ENCODE data around the gene ATP7B.

DNA sequence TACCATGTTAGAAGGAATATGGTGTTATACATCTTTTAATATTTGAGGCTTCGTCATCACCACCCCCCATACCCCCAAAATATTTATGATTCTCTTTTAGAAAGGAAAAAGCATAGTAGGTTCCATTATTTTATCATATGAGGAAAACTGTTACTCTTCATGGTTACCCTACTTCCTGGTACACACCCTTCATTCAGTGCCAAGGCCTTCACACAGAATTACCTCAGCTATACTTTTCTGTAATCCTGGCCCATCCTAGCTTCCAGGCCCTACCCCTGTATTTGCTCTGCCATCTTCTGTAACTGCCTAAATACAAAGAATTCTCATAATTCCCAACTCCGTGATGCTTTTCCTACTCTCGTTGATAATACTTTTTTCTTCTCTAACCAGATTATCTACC lies 8.9 kb upstream of the ATP7B start:
- TF ChIP-seq, protein P1, sequence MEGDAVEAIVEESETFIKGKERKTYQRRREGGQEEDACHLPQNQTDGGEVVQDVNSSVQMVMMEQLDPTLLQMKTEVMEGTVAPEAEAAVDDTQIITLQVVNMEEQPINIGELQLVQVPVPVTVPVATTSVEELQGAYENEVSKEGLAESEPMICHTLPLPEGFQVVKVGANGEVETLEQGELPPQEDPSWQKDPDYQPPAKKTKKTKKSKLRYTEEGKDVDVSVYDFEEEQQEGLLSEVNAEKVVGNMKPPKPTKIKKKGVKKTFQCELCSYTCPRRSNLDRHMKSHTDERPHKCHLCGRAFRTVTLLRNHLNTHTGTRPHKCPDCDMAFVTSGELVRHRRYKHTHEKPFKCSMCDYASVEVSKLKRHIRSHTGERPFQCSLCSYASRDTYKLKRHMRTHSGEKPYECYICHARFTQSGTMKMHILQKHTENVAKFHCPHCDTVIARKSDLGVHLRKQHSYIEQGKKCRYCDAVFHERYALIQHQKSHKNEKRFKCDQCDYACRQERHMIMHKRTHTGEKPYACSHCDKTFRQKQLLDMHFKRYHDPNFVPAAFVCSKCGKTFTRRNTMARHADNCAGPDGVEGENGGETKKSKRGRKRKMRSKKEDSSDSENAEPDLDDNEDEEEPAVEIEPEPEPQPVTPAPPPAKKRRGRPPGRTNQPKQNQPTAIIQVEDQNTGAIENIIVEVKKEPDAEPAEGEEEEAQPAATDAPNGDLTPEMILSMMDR (IDR thresholded peaks at IDR 0.05; ENCODE audit: insufficient read depth, low read length): no peak
- TF ChIP-seq REST (IDR thresholded peaks at IDR 0.05; ENCODE audit: insufficient replicate concordance, low read depth) (no peak), POLR2AphosphoS5 (IDR thresholded peaks at IDR 0.05; ENCODE audit: low read depth) (no peak)
